HEK293 (cell line): ENCODE measurements around the gene XPNPEP1.

Experiments used
- CTCF ChIA-PET: fragments of 350-600 bp; formaldehyde crosslinking; extraction: SDS; loops from one replicate; lab custom pipeline; 2021; ENCODE audit warnings: antibody characterized with exemption; lab: Yijun Ruan, JAX
- POLR2A ChIA-PET: fragments of 300-600 bp; formaldehyde crosslinking; extraction: SDS; loops from one replicate; lab custom pipeline; 2020; ENCODE audit warnings: antibody characterized with exemption, inconsistent platforms; lab: Yijun Ruan, JAX
- H3K27ac ChIP-seq: fragments of 200-500 bp; sonication (Bioruptor generic); 2 replicates; pipeline ENCODE4 v1.5.1; 2014; ENCODE audit warnings: low read depth, low read length, control low read depth, inconsistent platforms; ENCODE audit errors: extremely low read depth
- H3K36me3 ChIP-seq, 2 experiments: fragments of 200-500 bp in 1 of 2; sonication (Bioruptor generic) in 1 of 2; 1 replicate in 1 of 2; 2 replicates in 1 of 2; pipeline ENCODE4 v1.5.1; 2014 to 2017; ENCODE audit warnings: inconsistent platforms in 2 of 2, low read length in 2 of 2; ENCODE audit not compliant: control insufficient read depth in 2 of 2, insufficient read depth in 1 of 2
- H3K4me1 ChIP-seq: fragments of 200-500 bp; sonication (Bioruptor generic); 2 replicates; pipeline ENCODE4 v1.5.1; 2014; ENCODE audit warnings: mild to moderate bottlenecking, low read length, inconsistent platforms; ENCODE audit not compliant: control insufficient read depth, insufficient read depth
- H3K4me3 ChIP-seq: 2 replicates; pipeline ENCODE4 v1.5.1; 2011; ENCODE audit warnings: low read depth, mild to moderate bottlenecking, control low read depth, low read length, moderate library complexity
- H3K9me3 ChIP-seq: fragments of 200-500 bp; sonication (Bioruptor generic); 2 replicates; pipeline ENCODE4 v1.5.1; 2014; ENCODE audit warnings: low read depth, low read length, inconsistent platforms; ENCODE audit not compliant: control insufficient read depth, insufficient read depth
- FEZF1 ChIP-seq: fragments of 450-650 bp; formaldehyde crosslinking; IDR thresholded peaks from 2 replicates; pipeline ENCODE4 v1.5.1; 2016; ENCODE audit warnings: missing biosample characterization, missing genetic modification characterization
- GLIS2 ChIP-seq: fragments of 450-650 bp; formaldehyde crosslinking; IDR thresholded peaks from 2 replicates; pipeline ENCODE4 v1.5.1; 2016; ENCODE audit warnings: missing biosample characterization, missing genetic modification characterization
- KLF8 ChIP-seq: fragments of 450-650 bp; formaldehyde crosslinking; IDR thresholded peaks from 2 replicates; pipeline ENCODE4 v1.5.1; 2016; ENCODE audit warnings: missing biosample characterization, missing genetic modification characterization
- ZBTB1 ChIP-seq: fragments of 450-650 bp; formaldehyde crosslinking; IDR thresholded peaks from 2 replicates; pipeline ENCODE4 v1.5.1; 2016; ENCODE audit warnings: missing biosample characterization, missing genetic modification characterization
- ZNF174 ChIP-seq: fragments of 450-650 bp; formaldehyde crosslinking; IDR thresholded peaks from 2 replicates; pipeline ENCODE4 v1.5.0; 2017; ENCODE audit warnings: missing biosample characterization, mild to moderate bottlenecking, missing genetic modification characterization
- ZNF223 ChIP-seq: fragments of 450-650 bp; formaldehyde crosslinking; IDR thresholded peaks from 2 replicates; pipeline ENCODE4 v1.5.1; 2016; ENCODE audit warnings: missing biosample characterization, missing genetic modification characterization
- ZNF266 ChIP-seq: fragments of 450-650 bp; formaldehyde crosslinking; IDR thresholded peaks from 2 replicates; pipeline ENCODE4 v1.5.1; 2016; ENCODE audit warnings: missing biosample characterization, missing genetic modification characterization, low read depth
- ZNF37A ChIP-seq: fragments of 450-650 bp; IDR thresholded peaks from 2 replicates; pipeline ENCODE4 v1.5.1; 2018; ENCODE audit warnings: missing biosample characterization, missing genetic modification characterization
- ZNF48 ChIP-seq: fragments of 450-650 bp; formaldehyde crosslinking; IDR thresholded peaks from 2 replicates; pipeline ENCODE4 v1.5.1; 2016; ENCODE audit warnings: missing biosample characterization, missing genetic modification characterization
- ZNF555 ChIP-seq: fragments of 450-650 bp; formaldehyde crosslinking; conservative IDR thresholded peaks from 2 replicates; pipeline ENCODE4 v1.5.1; 2017; ENCODE audit warnings: missing biosample characterization, mild to moderate bottlenecking, missing genetic modification characterization, inconsistent platforms
- ZNF561 ChIP-seq: fragments of 450-650 bp; IDR thresholded peaks from 2 replicates; pipeline ENCODE4 v1.5.1; 2018; ENCODE audit warnings: missing biosample characterization, missing genetic modification characterization, borderline replicate concordance
- ZNF629 ChIP-seq: fragments of 450-650 bp; formaldehyde crosslinking; IDR thresholded peaks from 2 replicates; pipeline ENCODE4 v1.5.1; 2017; ENCODE audit warnings: missing biosample characterization, missing genetic modification characterization
- ZNF660 ChIP-seq: fragments of 450-650 bp; IDR thresholded peaks from 2 replicates; pipeline ENCODE4 v1.5.1; 2018; ENCODE audit warnings: missing biosample characterization, mild to moderate bottlenecking, missing genetic modification characterization
- ZNF747 ChIP-seq: fragments of 450-650 bp; formaldehyde crosslinking; IDR thresholded peaks from 2 replicates; pipeline ENCODE4 v1.5.1; 2016; ENCODE audit warnings: missing biosample characterization, missing genetic modification characterization
- ZNF792 ChIP-seq: fragments of 450-650 bp; formaldehyde crosslinking; IDR thresholded peaks from 2 replicates; pipeline ENCODE4 v1.5.1; 2016; ENCODE audit warnings: missing biosample characterization, missing genetic modification characterization
- ZSCAN16 ChIP-seq: fragments of 450-650 bp; formaldehyde crosslinking; IDR thresholded peaks from 2 replicates; pipeline ENCODE4 v1.5.1; 2016; ENCODE audit warnings: missing biosample characterization, missing genetic modification characterization
- TF ChIP-seq, protein P1 (sequence below): fragments of 450-650 bp; formaldehyde crosslinking; IDR thresholded peaks from 2 replicates; pipeline ENCODE4 v1.5.1; 2017; ENCODE audit warnings: missing biosample characterization, mild to moderate bottlenecking, missing genetic modification characterization, moderate library complexity
- TF ChIP-seq, protein P2 (sequence below): fragments of 450-650 bp; formaldehyde crosslinking; IDR thresholded peaks from 2 replicates; pipeline ENCODE4 v1.5.1; 2017; ENCODE audit warnings: missing biosample characterization, missing genetic modification characterization
- TF ChIP-seq, protein P3 (sequence below): fragments of 450-650 bp; formaldehyde crosslinking; IDR thresholded peaks from 2 replicates; pipeline ENCODE4 v1.5.1; 2016; ENCODE audit warnings: missing biosample characterization, missing genetic modification characterization
- TF ChIP-seq, protein P4 (sequence below): fragments of 450-650 bp; IDR thresholded peaks from 2 replicates; pipeline ENCODE4 v1.5.1; 2018; ENCODE audit warnings: missing biosample characterization, missing genetic modification characterization

XPNPEP1 gene

GRCh38 chr10:109880886-109881768, 42.2 kb downstream of the XPNPEP1 start:
- CTCF ChIA-PET, result interaction anchor here (0.6 to 1.0 kb wide), 7 partner anchors 28 to 695 kb away, joined by 3 to 4 read pairs (median 3); no protein-coding TSS in a partner anchor
- peaks cover 3% of the 10 kb centered on the region; the same call in 1 of the 2 replicates for H3K4me1 ChIP-seq
- peaks cover 13 to 68% of the 10 kb centered on the region in 2 experiments for H3K36me3 ChIP-seq
- H3K9me3 ChIP-seq, result no peaks in the 10 kb centered on the region
- H3K27ac ChIP-seq, result no peak overlapping the region
- TF ChIP-seq, protein P1, sequence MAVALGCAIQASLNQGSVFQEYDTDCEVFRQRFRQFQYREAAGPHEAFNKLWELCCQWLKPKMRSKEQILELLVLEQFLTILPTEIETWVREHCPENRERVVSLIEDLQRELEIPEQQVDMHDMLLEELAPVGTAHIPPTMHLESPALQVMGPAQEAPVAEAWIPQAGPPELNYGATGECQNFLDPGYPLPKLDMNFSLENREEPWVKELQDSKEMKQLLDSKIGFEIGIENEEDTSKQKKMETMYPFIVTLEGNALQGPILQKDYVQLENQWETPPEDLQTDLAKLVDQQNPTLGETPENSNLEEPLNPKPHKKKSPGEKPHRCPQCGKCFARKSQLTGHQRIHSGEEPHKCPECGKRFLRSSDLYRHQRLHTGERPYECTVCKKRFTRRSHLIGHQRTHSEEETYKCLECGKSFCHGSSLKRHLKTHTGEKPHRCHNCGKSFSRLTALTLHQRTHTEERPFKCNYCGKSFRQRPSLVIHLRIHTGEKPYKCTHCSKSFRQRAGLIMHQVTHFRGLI, result no peak
- TF ChIP-seq, all 188 proteins: peak for 0
- POLR2A ChIA-PET, result interaction anchor here (1.6 kb wide), 1 partner anchor 127 kb away, joined by 4 read pairs; the partner anchor contains the start of gene ADD3
- no peak overlapping the region for H3K4me3 ChIP-seq

GRCh38 chr10:109877546-109877945, 45.8 kb downstream of the XPNPEP1 start:
- TF ChIP-seq ZNF48 (no peak), ZNF561 (tag by site-specific recombination) (no peak), ZSCAN16 (tag by site-specific recombination) (no peak)
- TF ChIP-seq, protein P2, sequence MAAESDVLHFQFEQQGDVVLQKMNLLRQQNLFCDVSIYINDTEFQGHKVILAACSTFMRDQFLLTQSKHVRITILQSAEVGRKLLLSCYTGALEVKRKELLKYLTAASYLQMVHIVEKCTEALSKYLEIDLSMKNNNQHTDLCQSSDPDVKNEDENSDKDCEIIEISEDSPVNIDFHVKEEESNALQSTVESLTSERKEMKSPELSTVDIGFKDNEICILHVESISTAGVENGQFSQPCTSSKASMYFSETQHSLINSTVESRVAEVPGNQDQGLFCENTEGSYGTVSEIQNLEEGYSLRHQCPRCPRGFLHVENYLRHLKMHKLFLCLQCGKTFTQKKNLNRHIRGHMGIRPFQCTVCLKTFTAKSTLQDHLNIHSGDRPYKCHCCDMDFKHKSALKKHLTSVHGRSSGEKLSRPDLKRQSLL (tag by site-specific recombination), result no peak
- TF ChIP-seq, protein P3, sequence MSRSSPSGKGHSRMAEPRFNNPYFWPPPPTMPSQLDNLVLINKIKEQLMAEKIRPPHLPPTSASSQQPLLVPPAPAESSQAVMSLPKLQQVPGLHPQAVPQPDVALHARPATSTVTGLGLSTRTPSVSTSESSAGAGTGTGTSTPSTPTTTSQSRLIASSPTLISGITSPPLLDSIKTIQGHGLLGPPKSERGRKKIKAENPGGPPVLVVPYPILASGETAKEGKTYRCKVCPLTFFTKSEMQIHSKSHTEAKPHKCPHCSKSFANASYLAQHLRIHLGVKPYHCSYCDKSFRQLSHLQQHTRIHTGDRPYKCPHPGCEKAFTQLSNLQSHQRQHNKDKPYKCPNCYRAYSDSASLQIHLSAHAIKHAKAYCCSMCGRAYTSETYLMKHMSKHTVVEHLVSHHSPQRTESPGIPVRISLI (tag by site-specific recombination), result no peak
- CTCF ChIA-PET, result interaction anchor here (0.7 to 0.8 kb wide), 3 partner anchors 11 to 134 kb away, joined by 4 to 7 read pairs (median 4); no protein-coding TSS in a partner anchor
- Histone ChIP-seq H3K27ac (no peak overlapping the region), H3K4me3 (no peak overlapping the region), H3K9me3 (no peaks in the 10 kb centered on the region), H3K4me1 (no peaks in the 10 kb centered on the region), H3K36me3 (peaks cover 16 to 73% of the 10 kb centered on the region in 2 experiments)
- POLR2A ChIA-PET, result no interaction called here

DNA sequence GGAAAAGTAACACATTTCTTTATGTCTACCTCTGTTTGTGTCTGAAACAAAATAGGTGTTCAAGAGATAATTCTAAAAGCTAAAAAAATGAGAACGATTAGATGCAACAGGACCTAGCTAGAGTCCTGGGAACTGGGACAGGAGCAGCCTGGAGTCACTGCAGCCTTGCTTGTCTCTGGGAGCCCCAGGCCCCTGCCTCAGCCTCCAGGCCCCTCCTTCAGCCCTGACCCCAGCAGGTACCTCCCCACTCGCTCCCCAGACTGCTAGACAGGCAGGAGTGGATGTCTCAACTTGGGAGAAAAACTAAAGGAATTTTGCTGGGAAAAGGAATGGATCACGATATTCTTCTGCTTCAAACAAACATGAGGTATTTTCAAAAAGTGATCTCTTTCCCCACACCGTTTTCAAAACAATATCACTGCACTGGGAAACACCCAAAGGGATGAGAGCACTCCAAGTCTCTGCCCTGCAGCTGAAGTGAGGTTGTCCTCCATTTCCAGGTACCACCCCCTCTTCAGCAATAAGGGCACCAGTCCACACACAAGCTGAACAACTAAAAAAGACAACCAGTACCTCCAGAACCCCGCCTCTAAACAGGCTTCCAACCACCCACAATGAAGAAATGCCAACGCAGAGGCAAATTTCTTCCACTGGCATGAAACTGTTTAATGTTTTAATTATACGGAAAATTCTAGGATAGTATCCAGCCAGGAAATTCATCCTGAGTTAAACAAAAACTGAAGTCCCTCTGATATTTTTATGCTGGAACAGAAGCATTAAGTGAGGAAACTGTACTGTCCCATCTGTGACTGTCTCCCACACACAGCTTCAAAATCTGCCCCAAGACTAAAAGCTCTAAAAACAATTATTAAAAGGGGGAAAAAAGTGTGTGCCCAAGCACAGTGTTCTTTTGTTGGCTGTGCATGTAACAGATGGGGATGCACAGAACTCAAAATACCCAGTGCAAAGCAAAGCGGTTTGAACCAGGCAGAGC, 47.2 kb downstream of the XPNPEP1 start:
- Histone ChIP-seq H3K27ac (no peak overlapping the region), H3K4me1 (no peaks in the 10 kb centered on the region), H3K9me3 (no peaks in the 10 kb centered on the region)
- CTCF ChIA-PET, result interaction anchor here (0.6 to 1.5 kb wide), 4 partner anchors 8 to 1126 kb away, joined by 3 to 12 read pairs (median 4); no protein-coding TSS in a partner anchor
- TF ChIP-seq ZNF747 (tag by site-specific recombination) (no peak), ZNF629 (no peak), ZBTB1 (no peak)
- TF ChIP-seq, all 188 proteins: peak for 0
- H3K4me3 ChIP-seq, result no peak overlapping the region
- POLR2A ChIA-PET, result no interaction called here
- H3K36me3 ChIP-seq, result peaks cover 16 to 73% of the 10 kb centered on the region in 2 experiments

- Histone ChIP-seq H3K4me1 (no peaks in the 10 kb centered on the region), H3K27ac (no peak overlapping the region), H3K4me3 (no peak overlapping the region), H3K9me3 (no peaks in the 10 kb centered on the region), H3K36me3 (peaks cover 10 to 73% of the 10 kb centered on the region in 2 experiments)
- ChIA-PET POLR2A (no interaction called here), CTCF (interaction anchor here (0.6 to 1.5 kb wide), 5 partner anchors 8 to 1127 kb away, joined by 3 to 12 read pairs (median 3); no protein-coding TSS in a partner anchor)
- TF ChIP-seq ZNF37A (tag by site-specific recombination) (no peak), ZNF660 (tag by site-specific recombination) (no peak), ZNF266 (tag by site-specific recombination) (no peak), ZNF555 (no peak), FEZF1 (tag by site-specific recombination) (no peak), ZNF792 (tag by site-specific recombination) (no peak), ZNF174 (tag by site-specific recombination) (no peak), GLIS2 (tag by site-specific recombination) (no peak), KLF8 (tag by site-specific recombination) (no peak), ZNF223 (tag by site-specific recombination) (no peak)
- TF ChIP-seq, protein P4, sequence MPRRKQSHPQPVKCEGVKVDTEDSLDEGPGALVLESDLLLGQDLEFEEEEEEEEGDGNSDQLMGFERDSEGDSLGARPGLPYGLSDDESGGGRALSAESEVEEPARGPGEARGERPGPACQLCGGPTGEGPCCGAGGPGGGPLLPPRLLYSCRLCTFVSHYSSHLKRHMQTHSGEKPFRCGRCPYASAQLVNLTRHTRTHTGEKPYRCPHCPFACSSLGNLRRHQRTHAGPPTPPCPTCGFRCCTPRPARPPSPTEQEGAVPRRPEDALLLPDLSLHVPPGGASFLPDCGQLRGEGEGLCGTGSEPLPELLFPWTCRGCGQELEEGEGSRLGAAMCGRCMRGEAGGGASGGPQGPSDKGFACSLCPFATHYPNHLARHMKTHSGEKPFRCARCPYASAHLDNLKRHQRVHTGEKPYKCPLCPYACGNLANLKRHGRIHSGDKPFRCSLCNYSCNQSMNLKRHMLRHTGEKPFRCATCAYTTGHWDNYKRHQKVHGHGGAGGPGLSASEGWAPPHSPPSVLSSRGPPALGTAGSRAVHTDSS (tag by site-specific recombination), result no peak
These were observed 48.2 kb downstream of the XPNPEP1 start for GRCh38 chr10:109875151-109875568.
